Activated gamma-delta T cell treated with anti-CD3 and anti-CD28 coated beads, Interleukin-2, amount 50 U/mL, for 16 hours (primary cell): Measurements from ENCODE around the gene MTERF1.
"Not testable (repeated sequence)": the region's sequence is repeated elsewhere in the genome, so short reads cannot be mapped to it uniquely, and the experiment has no call there.

Experiments used
- DNase-seq: peaks from one replicate; pipeline ENCODE4 v3.0.0-alpha.2; 2020; ENCODE audit warnings: low read depth

MTERF1 gene

GRCh38 chr7:91883676-91884362 is 3.3 kb upstream of the MTERF1 start:
- DNase-seq: no peak

- no peak for DNase-seq
Measured at GRCh38 chr7:91880016-91880412, 488 bp downstream of the MTERF1 start.

- DNase-seq: no peak
Measured at GRCh38 chr7:91876391-91877133, 3.9 kb downstream of the MTERF1 start.

- DNase-seq: no peak
Measured at GRCh38 chr7:91875851-91876250, 4.7 kb downstream of the MTERF1 start.

GRCh38 chr7:91872928-91873327 is 7.6 kb downstream of the MTERF1 start:
- DNase-seq: no peak

DNA sequence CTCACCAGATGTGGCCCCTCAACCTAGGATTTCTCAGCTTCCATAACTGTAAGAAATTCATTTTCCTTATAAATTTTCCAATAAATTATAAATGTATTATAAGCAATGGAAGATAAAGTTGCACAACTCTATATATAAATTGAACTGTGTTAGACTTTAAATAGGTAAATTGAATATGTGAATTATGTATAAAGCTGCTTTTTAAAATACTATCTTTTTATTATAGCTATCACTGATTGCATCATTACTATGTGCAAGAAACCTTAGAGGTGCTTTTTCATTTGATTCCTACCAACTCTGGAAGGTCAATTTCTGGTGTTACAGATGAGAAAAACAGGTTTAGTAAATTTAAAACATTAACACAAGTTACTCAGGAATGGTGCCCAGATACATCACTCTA is 8.4 kb downstream of the MTERF1 start:
- no peak for DNase-seq

GRCh38 chr7:91869661-91870060 is 10.8 kb downstream of the MTERF1 start:
- no peak for DNase-seq

GRCh38 chr7:91866599-91867148 is 13.8 kb downstream of the MTERF1 start:
- no peak for DNase-seq

GRCh38 chr7:91865511-91865910 is 15.0 kb downstream of the MTERF1 start:
- DNase-seq: no peak

DNA sequence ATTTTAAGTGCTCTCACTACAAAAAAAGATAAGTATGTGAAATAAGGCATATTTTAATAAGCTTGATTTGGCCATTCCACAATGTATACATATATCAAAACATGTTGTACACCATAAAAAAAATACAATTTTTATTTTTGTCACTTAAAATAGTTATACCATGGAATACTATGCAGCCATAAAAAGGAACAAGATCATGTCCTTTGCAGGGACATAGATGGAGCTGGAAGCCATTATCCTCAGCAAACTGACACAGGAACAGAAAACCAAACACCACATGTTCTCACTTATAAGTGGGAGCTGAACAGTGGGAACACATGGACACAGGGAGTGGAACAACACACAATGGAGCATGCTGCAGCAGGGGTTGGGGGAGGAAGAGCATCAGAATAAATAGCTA is 15.9 kb downstream of the MTERF1 start:
- DNase-seq: not testable (repeated sequence)

- DNase-seq: no peak
Measured at GRCh38 chr7:91864070-91864469, 16.4 kb downstream of the MTERF1 start.

- no peak for DNase-seq
Measured at GRCh38 chr7:91852263-91852741, 28.2 kb downstream of the MTERF1 start.

GRCh38 chr7:91850455-91850854 is 30.0 kb downstream of the MTERF1 start:
- DNase-seq: no peak

GRCh38 chr7:91847876-91848588 is 32.5 kb downstream of the MTERF1 start:
- no peak for DNase-seq

DNA sequence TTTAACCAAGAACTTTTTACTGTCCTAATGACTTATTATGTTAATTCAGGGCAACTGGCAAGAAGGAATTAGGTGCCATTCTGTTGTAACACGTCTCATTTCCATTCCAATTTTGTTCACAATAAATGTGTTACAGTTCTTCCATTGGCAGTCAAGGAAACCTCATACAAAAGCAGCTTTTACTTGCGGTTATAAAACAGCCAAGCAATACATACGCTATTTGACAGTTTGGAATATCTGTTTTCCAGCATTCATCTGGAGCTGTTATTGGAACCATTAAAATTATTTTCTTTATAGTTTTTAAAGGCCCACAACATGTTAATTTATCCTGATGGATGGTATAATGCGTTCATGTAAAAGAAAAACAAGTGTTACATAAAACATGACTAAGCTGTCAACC is 33.3 kb downstream of the MTERF1 start:
- DNase-seq: no peak

GRCh38 chr7:91846436-91846835 is 34.1 kb downstream of the MTERF1 start:
- no peak for DNase-seq

- no peak for DNase-seq
Measured at GRCh38 chr7:91843831-91844230, 36.7 kb downstream of the MTERF1 start.

DNA sequence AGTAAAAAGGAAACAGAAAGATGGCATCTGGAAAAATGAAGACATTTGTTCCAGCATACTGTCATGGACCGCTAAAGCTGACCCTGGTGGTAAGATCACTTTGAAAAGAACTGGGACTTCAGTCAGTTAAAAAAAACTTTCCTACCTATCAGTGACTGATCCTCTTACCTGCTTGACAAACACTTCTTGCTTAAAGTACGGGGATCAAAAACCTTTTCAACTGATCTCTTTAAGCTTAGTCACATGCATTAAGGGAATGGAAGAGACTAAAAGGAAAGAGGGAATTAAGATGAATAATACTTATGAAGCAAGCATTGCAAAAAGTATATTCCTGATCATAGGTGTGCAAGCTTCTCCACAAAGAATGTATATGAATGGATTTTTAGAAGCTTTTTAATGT is 42.1 kb downstream of the MTERF1 start:
- no peak for DNase-seq

DNA sequence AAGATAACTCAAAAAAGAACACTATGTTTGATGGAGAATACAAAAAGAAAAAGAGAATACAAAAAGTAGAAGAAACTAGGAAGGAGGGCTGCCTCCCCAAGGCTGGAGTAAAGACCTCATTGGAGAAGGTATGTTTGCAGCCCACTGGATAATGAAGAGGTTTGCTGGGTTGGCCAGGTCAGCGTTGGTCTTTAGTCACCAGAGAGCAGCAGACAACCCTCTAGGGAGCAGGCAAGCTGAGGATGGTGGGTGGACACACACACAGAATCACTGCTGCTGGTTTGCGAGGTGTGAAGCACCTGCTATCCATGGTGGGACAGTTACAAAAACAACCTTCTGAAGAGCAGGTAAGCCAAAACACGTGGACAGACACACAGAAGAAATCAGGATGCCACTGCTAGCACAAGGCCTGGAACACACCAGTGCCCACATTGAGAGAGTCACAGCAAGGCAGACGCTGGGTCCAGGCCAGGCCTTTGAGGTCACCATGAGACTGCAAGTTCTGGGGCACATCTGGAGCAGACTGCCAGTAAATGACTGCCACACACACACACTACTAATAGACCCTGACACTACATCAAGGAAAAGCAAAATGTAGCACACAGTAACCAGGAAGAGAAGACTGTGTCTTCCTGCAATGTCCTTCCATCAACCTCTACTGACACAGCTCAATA is 43.0 kb downstream of the MTERF1 start:
- DNase-seq: no peak

- DNase-seq: no peak
Measured at GRCh38 chr7:91835826-91836368, 44.6 kb downstream of the MTERF1 start.

DNA sequence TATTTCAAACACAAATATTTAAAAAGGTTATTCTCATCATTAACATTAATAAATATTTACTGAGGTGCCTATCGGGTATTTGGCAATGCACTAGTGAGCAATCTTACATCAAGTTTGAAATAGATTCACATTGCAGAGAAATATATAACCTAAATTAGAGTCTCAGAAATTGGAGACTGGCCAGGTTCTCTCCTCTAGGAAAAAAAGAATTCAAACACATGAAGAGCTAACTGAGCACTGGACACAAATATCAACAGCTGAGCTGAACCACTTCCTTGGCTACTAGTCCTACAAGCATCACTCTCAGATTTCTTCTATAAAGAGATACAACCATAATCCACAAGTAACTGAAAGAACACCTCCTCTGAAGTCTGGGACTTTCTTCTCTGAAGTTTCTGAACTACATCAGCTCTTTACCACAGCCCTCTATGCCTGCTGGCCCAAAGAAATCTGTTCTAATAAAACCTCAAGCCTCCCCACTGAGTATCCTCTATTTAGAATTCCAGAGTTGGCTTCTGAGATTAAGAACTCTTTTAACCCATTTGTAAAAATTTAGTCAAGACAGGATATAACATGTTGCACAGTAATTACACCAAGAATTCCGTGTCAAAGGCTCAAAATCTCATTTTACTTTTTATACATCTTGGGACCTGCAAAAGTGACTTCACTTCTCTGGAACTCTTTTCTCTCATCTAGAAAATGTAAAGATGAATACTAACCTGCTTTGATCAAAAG is 45.2 kb downstream of the MTERF1 start:
- no peak for DNase-seq
